GM18907 (cell line): ENCODE data around the gene CACNG5.
"Not testable (repeated sequence)": the region's sequence is repeated elsewhere in the genome, so short reads cannot be mapped to it uniquely, and the experiment has no call there.

Source experiments
- ATAC-seq: cut with Tn5 transposase; IDR thresholded peaks from one replicate; pipeline ENCODE4 v1.9.1; 2021; ENCODE audit warnings: mild to moderate bottlenecking, moderate library complexity; ENCODE audit not compliant: unreplicated experiment

CACNG5 gene

DNA sequence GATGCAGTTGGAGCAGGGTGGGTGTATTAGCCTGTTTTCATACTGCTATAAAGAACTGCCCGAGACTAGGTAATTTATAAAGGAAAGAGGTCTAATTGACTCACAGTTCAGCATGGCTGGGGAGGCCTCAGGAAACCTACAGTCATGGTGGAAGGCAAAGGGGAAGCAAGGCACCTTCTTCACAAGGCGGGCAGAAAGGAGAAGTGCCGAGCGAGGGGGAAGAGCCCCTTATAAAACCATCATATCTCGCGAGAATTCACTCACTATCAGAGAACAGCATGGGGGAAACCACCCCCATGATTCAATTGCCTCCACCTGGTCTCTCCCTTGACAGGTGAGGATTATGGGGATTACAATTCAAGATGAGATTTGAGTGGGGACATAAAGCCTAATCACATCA, 68.4 kb downstream of the CACNG5 start:
- not testable (repeated sequence) for ATAC-seq

- no peak for ATAC-seq
These were observed 68.9 kb downstream of the CACNG5 start for GRCh38 chr17:66903781-66904180.

DNA sequence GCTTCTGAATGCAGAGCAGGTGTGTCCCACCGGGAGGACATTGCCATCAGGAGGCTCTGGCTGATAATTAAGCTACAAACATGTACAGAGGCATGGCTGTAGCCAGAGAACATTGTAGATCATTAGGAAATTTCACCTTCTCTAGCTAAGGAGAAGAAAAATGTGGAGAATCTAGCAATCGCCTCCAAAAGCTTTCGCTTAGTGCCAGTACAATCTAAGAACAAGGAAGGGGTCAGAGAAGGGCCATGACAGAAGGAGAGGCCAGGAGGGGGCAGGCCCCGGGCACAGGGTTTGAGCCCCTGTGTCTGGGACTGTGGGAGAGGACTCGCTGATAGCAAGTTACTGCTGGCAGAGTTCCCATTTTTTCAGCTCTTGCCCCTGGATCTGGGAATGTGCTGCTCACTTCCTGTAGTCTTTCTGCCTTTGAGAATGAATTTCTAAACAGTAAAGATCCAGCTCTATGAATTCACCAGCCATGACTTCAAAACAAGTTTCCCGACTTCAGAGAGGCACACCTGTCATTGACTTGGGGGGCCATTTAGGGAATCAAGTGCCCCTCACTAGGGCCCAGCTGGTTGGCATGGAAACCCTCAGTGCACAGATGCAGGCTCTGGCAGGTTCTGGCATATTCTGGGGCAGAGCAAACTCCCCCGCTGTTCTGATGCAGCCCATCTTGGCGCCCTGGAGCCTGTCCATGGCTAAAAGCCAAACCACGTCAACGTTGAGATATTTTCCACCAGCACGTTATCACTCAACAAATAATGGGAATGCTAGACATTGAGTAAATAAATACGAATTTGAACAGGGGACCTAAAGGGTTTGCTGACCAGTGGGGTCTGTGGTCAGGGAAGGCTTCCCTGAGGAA, 70.1 kb downstream of the CACNG5 start:
- no peak for ATAC-seq

GRCh38 chr17:66906321-66907278, 71.7 kb downstream of the CACNG5 start:
- ATAC-seq, result no peak

- ATAC-seq, result no peak
These were observed 75.0 kb downstream of the CACNG5 start for GRCh38 chr17:66909804-66910373.

- no peak for ATAC-seq
These were observed 75.9 kb downstream of the CACNG5 start for GRCh38 chr17:66910651-66911285.

DNA sequence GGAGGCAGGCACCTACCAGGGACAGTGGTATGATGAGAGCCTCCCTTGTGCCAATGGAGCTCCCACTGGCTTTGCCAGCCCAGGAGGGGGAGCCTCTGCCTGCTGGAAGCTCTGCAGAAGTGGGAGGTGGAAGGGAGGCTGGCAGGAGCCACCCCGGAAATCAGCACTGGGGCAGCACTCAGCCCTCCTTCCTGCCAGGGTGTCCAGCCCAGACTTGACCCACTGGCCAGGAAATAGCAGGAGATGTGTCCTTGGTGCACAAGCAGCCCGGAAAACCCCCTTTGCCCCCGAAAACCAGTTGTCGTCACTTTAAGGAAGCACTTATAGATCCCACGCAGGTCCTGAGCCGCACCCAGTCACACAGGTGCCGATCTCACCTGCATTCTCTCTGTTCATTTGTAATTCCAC, 80.3 kb downstream of the CACNG5 start:
- no peak for ATAC-seq

GRCh38 chr17:66915792-66916191, 80.9 kb downstream of the CACNG5 start:
- ATAC-seq, result no peak

- no peak for ATAC-seq
These were observed 82.0 kb downstream of the CACNG5 start for GRCh38 chr17:66916946-66917345.

DNA sequence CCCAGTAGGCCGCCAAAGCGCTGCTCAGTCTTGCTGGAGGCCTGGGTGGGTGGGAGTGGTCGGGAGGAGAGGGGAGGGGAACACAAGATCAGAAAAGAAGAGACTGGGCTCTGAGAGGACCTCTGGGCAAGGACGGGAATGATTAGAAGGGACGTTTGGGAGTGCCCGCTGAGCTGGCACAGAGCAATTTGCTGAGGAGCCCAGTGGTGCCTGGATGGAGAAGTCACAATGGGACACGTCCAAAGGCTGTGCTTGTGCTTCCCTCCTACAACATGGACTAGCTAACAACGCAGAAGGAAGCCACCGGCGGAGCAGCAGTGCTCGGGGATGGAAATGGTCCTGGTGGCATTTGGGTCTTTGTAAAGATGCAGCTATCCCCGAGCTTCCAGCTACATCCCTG, 84.0 kb downstream of the CACNG5 start:
- no peak for ATAC-seq

- ATAC-seq, result no peak
These were observed 85.5 kb downstream of the CACNG5 start for GRCh38 chr17:66920435-66920834.

- ATAC-seq, result no peak
These were observed 86.0 kb downstream of the CACNG5 start for GRCh38 chr17:66920950-66921349.

- ATAC-seq, result no peak
These were observed 89.0 kb downstream of the CACNG5 start for GRCh38 chr17:66923886-66924285.

DNA sequence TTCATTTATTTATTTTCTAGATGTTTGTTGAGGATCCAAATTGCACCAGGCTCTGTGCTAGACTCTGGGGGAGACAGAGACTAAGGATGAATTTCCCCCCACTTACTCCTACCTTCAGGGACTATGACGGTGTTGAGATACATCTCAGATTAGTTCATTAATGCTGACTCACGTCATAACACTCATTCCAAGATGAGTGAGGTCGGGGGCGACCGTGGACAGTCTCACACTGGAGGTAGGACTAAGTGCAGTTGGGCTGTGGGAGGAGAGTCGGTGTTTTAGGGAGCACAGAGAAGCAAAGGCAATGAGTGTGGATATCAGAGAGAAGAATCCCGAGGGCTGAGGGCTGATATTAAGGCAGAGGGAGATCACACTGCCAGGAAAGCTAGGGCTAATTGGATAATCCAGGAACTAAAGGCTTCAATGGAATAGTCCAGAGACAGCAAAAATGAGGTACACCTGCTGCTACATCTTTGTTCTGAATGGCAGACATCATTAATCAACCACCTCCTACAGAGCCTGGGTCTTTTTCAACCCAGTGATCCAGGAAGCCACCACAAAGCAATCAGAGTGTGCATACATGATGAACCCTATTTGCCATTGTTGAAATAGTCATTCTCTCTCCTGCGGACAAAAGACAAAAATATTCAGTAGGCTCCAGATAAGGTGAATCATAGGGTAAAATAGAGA, 91.0 kb downstream of the CACNG5 start:
- ATAC-seq, result no peak

GRCh38 chr17:66928949-66929348, 94.0 kb downstream of the CACNG5 start:
- ATAC-seq, result no peak

- ATAC-seq, result no peak
These were observed 94.7 kb downstream of the CACNG5 start for GRCh38 chr17:66929591-66929990.

DNA sequence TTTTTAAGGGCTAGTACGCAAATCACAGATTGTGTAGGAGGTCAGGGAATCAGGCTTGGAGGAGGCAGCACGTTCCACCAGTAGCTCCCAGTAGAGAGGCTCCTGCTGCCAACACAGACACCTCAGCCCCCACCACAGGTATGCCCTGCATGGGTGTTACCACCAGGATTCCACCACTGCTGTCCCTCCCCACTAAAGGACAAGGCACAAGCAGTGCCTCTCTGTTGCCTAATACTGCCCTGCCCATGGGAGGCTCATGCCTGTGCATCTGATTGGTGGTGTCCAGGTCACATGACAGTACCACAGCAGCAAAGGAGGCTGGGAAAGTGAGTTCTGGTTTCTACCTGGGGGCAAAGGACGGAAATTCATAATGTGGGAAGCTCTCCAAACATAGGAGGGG, 96.0 kb downstream of the CACNG5 start:
- ATAC-seq, result no peak

DNA sequence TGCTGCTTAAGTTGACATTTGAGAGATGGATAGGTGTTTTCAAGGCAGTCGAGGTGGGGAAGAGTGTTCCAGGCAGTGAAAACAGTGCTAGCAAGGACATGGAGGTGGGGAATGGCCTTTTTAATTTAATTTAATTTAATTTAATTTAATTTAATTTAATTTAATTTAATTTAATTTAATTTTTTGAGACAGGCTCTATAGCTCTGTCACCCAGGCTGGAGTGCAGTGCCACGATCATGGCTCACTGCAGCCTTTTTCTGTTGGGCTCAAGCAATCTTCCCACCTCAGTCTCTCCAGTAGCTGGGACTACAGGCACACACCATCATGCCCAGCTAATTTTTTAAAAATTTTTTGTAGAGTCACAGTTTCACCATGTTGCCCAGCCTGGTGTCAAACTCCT, 97.4 kb downstream of the CACNG5 start:
- ATAC-seq, result no peak

GRCh38 chr17:66934040-66934439, 99.1 kb downstream of the CACNG5 start:
- no peak for ATAC-seq
